Measurements from ENCODE around the gene FAIM2.
"Not testable (repeated sequence)": the region's sequence is repeated elsewhere in the genome, so short reads cannot be mapped to it uniquely, and the experiment has no call there.

FAIM2 gene

DNA sequence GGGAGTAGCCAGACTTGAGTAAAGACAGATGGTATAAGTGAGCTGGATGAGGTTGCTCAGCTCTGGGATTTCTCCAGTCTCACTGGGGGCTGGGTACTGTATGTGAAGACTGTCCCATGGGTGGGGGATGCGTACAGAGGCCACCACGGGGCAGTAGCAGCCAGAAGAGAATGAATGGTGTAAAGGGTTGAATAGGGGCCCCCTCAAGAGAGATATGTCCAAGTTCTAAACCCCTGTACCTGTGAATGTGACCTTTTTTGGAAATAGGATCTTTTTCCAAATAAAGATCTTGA is 39.0 kb downstream of the FAIM2 start:
- no peak for DNase-seq (ENCODE audit: low read depth in 2 of 2)

DNA sequence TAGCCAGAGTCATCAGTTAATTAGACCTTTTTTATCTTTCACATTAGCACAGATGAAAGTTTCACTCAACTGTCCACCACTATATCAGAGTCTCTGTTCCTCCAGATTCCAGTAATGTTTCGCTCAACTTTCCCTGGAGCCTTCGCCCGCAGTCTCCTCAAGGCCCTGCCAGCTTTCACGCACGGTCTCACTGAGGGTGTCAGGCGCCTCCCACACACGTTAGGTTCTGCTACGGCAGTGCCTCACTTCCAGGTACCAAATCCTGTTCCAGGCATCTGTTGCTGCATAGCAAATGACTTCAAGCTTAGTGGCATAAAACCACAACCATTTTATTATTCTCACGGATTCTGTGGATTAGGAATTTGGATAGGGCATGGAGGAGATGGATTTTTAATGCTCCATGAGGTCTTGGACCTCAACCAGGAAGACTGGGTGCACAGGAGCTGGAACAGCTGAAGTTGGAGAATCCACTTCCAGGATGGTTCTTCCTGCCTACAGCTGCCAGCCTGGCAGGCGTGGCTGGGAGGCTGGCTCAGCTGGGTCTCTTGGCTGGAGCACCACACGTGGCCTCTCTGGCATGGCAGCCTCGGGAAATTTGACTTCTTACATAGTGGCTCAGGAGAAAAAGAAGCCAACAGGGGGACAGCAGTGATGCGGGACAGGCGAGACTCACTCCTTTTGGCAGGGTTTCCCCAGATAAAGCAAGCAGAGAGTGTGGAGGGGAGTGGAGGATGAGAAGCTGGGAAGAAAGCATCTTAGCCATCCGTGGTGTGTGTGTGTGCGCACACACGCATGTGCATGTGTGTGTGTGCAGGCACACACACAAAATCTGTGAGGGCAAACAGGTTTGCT is 39.5 kb downstream of the FAIM2 start:
- no peak for DNase-seq (ENCODE audit: low read depth in 2 of 2)

DNA sequence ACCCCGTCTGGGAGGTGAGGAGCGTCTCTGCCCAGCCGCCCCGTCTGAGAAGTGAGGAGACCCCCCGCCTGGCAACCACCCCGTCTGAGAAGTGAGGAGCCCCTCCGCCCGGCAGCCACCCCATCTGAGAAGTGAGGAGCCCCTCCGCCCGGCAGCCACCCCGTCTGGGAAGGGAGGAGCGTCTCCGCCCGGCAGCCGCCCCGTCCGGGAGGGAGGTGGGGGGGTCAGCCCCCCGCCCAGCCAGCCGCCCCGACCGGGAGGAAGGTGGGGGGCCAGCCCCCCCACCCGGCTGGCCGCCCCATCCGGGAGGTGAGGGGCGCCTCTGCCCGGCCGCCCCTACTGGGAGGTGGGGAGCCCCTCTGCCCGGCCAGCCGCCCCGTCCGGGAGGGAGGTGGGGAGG is 42.8 kb downstream of the FAIM2 start:
- DNase-seq (ENCODE audit: low read depth in 2 of 2), result not testable (repeated sequence)

DNA sequence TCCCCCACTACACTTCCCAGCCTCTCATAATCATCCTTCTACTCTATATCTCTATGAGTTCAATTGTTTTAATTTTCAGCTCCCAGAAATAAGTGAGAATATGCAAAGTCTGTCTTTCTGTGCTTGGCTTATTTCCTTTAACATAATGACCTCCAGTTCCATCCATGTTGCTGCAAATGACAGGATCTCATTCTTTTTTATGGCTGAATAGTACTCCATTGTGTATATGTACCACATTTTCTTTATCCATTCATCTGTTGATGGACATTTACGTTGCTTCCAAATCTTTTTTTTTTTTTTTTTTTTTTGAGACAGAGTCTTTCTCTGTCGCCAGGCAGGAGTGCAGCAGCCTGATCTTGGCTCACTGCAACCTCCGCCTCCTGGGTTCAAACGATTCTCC is 47.8 kb downstream of the FAIM2 start:
- not testable (repeated sequence) for DNase-seq (ENCODE audit: low read depth in 2 of 2)

DNA sequence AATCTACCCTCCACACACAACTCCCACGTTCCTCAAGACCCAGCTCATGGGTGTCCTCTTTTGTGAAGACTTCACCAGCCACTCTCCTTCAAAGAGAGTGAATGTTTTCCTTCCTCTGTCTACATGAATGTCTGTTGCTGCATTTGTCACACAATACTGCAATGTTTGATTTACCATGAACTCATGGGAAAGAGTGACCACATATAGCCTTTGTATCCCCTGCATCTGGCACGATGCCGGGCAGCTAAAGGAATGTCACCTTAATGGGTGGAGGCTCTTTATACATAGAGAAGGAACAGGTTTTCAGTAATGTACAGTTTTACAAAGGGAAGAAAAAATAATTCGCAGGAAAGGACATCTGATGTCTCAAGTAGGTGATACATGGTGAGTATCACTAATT is 48.7 kb downstream of the FAIM2 start:
- DNase-seq (ENCODE audit: low read depth in 2 of 2), result no peak

DNA sequence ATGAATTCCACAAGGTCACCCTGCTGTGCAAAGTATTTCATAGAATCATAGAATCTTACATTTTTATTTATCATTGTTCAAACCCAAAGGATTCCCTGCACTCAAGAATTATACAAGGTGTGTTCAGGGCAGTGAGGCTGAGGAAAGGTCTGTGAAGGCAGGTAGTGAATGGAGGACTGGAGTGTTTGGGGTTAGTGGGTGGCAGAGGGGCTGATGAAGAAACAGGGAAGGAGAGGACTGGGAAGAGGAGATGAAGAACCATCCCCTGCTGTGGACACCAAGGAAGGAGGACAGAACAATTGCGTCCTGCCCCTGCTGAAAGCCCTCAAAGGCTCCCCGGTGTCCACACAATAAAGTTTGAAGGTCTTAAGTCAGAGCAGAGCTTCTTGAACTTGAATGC is 50.0 kb downstream of the FAIM2 start:
- DNase-seq (ENCODE audit: low read depth in 2 of 2), result no peak

DNA sequence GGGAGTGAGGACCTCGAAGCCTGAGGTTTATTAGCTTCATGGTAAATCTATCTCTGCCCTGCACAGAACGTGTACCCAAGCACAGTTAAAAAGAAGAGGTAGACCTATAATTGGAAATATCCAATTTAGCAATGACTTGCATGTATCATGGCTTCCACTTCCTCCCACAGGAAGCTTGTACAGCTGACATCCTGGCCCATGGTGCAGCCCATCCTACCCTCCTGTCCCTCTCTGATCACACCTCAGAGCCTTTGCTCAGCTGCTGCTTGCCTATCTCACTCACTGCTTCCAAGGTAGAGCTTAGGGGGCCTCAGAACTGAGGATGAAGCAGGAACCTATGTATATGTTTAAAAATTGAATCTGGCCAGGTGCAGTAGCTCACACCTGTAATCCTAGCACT is 56.5 kb downstream of the FAIM2 start:
- DNase-seq (ENCODE audit: low read depth in 2 of 2), result no peak

DNA sequence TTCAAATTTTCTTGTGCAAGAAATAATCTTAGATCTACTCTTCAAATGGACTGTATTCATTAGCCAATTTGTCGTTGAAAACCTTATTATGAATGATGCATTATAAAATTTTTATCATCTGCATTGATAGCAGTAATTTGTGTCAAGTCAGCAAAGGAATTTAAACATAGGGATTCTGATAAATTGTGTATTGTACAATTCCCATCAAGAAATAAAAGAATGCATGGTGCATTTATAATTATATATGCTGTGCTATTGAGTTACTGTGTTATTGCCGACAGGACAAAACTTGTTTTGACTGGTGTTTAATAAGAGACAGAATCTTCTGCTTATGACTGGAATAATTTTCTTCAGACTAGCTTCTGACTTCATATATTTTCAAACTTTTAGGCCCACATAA is 57.7 kb downstream of the FAIM2 start:
- DNase-seq (ENCODE audit: low read depth in 2 of 2), result no peak

DNA sequence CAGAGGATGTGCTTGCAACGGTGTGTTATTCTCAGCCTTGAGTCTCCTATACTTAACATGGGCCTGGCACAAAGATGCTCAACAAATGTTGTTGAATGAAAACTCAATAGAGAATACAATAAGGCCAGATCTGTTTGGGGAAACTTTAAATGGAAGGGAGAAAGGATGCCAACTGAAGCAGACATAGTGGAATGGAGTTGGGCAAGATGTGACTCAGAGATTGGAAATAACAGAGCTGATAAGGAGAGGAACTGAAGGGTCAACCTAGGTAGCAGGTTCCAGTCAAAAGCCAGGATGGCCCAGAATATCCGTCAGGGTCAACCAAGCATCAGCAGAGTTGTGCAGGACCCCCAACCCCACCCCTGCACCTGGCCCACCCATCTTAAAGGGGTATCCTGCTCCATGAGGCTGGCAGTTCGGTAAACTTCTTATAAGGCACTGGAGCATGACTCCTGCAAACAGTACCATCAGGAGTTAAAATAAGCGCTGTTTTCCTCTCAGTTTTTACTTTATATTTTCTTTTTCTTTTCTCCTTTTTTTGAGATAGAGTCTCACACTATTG is 59.7 kb downstream of the FAIM2 start:
- no peak for DNase-seq (ENCODE audit: low read depth in 2 of 2)

DNA sequence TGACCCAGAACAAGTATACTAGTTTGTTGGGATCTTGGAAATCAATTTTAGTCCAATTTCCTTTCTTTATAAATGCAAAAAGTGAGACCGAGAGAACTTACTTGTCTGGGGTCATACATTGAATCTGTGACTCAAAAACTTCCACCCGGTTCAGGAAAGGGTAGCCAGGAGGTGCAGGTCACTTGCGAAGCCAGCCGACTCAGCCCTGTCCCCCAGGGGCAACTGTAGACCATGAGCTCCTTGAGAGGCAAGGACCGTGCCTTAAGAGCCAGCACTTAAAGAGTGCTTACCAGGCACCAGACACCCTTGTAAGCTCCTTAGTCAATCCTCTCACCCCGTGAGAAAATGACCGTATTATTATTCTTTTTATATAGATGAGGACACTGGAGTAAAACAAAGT is 60.3 kb downstream of the FAIM2 start:
- DNase-seq (ENCODE audit: low read depth in 2 of 2), result no peak

DNA sequence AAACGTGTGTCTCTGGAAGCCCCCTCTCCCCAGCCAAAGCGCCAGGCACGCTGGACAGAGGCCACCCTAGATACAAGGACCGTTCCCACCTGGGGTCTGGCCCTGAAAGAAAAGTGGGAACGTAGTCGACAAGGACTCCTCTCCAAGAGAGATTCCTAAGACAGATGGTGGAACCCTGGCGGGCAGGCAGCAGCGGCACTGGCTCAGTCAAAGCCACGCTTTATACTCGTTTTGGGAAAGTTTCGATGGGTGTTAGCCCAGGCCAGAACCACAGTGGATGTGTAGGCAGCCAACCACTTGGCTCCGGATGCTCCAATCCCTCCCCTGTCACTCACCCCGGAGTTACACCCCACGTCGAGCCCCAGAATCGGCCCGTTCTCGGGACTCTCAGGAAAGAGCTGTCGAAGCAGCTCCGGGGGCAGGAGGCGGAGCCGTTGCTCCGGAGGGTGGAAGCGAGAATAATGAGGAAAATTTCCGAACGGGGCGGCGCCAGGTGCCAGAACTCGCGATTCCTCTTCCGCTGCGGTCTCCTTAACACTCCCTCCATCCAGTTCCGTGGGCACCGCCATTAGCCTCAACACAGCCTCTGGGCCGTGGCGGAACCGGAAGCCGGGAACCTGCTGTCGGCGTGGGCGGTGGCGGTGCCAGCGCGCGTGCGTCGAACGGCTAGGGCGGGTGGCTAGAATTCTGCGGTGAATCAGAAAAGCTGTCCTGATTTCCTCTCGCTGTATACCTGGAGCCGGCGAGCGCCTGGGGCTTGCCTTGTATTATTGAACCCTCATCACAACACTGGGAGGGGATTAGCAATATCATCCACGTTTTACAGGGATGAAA is 61.0 kb downstream of the FAIM2 start, which contains the start of gene BCDIN3D:
Gene BCDIN3D, minus strand, starts transcription at position 588 of the 834 bp plus-strand sequence. Its CDS starts 19 bp downstream, at position 569.
- DNase-seq (ENCODE audit: low read depth in 2 of 2), result peak; percentile 78 to 79

DNA sequence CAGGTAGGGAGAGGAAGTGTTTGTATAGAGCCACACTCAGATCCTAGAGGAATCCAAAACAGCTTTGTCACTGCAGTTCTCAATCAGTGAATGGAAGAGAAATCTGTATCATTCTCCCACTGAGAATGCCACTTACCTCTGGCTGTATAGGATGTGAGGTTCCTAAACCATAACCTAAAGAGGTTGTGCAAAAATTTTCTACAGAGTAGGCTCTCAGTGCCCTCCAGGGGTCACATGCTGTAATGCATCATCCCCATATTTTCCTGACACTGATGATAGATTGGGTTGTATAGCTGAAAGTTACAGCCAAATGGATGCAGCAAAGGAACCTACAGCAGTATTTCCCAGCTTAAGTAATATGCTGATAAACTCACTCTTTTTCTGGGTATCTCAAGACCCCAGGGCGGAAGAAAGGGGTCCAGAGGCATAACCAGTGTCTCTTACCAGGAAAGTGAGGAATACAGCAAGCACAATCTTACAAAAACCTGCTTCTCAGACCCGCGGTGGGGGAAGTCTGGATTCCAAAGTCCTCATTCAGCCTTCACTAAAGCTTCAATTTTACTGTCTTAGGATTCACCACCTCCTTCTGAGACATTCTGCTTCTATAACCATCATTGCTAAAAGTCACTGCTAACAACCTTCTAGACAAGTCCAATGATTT is 64.6 kb downstream of the FAIM2 start:
- no peak for DNase-seq (ENCODE audit: low read depth in 2 of 2)

DNA sequence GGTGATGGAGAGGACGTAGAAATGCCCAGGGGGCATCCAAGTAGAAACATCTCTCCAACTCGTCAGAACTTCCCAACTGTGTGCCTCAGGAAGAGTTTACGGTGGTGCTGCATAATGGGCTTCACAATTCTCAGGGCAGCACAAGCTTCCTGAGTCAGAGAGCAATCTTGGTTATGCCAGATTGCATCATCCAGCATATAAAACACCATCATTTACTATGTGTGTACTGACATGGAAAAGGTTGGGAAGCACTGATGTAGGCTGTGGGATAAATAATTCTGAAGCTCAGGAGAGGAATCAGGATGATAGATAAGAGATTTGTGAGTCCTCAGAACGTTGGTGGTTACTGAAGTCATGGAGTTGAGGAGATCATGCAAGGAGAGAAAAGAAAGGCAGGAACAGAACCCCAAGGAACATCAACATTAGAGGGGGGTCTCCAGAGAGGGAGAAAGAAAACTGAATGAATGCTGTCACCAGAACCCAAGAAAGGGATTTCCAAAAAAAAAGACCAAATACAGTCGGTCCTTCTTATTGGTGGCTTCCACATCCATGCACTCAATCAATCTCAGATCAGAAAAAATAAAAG is 70.8 kb downstream of the FAIM2 start:
- DNase-seq (ENCODE audit: low read depth in 2 of 2), result peak; percentile 60 to 70

DNA sequence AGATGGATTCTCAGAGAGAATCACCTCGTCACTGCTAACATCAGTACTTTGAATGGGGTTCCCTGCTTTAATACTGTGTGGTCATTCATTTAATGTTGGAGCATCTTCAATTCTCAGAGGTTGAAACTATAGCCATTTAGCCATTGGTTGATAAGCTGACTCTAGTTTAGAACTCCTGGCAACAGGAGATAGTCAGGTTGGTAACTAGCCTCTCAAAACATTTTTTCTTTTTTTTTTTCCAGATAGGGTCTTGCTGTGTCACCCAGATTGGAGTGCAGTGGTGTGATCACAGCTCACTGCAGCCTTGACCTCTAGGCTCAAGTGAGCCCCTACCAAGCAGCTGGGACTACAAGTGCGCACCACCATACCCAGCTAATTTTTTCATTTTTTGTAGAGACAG is 72.0 kb downstream of the FAIM2 start:
- no peak for DNase-seq (ENCODE audit: low read depth in 2 of 2)

DNA sequence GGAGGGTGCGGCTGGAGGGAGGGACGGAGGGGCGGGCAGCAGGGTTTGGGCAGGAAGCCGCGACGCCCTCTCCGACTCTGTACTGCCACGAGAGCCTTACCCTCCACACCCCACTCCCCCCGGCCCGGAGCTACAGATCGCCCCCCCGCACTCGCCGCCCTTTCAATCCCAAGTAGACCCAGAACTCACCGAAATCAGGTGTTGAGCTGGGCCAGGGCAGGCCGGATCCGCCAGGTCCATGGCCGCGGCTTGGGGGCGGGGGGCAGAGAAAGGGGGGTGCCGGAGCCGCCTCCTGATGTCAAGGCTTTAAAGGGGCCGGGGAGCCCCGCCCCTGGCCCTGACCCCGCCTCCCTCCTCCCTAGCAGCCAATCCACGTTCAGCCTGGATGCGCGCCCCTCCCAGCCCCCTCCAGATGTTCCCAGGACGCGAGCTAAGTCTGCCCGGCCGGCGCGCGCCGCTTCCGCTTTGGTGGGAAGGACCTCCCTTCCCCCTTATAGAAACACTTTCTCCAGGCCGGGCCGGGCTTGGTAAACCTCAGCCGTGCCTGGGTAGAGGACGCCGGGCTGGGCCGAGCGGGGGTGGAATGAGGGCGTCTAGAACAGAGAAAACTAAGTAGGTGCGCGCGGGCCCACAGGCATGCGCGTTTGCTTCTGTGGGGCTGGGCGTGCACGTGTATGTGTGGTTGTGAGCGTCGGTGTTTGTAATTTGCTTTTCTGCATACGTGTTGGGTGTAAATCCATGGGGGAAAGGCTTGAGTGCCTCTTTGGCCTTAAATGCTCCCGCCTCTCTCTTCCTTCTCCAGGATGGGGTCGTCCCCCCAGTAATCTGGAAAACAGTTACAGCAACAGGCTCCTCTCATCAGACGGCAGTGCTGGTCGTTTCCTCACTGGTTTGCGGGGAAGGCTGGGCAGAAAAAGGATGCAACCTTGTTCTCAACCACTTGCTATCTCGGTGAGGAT is 75.3 kb downstream of the FAIM2 start, which contains the start of gene NCKAP5L:
Gene NCKAP5L, minus strand, starts transcription at position 281 of the 959 bp plus-strand sequence. CDS start 24,369 bp downstream, outside the sequence.
- peak; percentile 94 to 96 for DNase-seq (ENCODE audit: low read depth in 2 of 2)

DNA sequence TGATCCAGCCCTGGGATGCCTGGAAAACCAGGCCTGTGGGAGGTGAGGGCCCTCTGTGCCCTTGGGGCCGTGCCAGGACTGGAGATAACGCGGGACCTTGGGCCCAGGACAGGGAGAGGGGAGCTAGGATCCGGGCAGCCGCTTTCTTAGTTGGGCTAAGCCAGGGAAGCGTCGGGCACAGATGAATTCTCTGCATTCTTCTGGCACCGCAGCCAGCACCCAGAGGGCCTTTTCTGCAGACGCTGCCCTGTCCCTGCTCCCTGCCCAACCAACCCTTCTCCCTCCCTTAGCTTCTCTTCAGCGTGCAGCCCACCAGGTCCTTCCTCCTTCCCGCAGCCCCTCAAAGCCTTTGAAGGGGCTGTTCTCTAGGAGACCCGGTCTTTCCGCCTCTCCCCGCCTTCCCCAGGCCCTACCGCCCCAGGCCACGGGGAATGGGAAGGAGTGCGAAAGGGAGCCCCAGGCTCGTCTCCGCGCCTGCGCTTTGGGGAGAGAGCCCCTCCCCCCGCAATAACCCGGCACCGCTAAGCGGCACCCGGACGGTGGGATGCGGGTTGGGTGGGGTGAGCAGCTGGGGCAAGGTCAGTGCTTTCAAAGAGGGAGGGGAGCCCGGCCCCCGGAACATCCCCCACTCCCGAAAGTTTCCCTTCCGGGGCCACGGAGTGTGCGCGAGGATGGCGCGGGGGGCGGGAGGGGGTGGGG is 76.2 kb downstream of the FAIM2 start:
- no peak for DNase-seq (ENCODE audit: low read depth in 2 of 2)

DNA sequence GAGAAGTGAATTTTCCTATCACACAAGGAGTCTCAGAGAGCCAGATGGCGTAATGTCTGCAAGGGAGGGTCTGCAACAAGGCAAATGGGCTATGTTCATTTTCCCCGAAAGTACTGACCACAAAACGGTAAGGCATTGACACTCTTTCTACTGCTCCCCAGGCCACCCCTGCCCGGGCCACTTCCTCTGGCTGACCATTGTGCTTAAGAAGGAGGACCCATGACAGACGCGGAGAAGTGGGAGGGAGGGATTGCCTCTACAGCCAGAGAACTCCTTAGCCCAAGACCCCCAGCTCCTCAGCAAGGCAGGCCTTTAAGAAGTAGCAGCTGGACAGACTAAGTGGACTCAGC is 76.7 kb downstream of the FAIM2 start:
- DNase-seq (ENCODE audit: low read depth in 2 of 2), result no peak

DNA sequence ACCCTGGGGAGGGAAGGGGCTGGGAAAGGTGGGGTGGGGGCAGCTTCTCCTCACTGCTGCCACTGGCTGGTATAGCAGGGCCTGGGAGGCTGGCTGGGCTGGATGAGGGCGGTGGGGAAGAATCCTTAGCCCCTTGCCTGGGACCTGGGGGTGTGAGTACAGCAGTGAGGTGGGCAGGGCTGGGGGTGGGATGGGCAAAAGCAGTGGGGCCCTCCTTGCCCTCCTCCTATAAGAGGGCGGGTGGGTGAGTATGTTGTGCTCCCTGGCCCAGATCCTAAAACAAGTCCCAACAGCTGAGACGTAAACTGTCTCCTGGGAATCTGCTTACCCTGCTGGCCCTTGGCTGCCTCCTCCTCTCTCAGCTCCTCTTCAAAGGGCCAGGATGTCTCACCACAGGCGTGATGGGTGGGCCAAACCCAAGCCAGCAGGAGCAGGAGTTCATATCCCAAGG is 77.7 kb downstream of the FAIM2 start:
- DNase-seq (ENCODE audit: low read depth in 2 of 2), result no peak

DNA sequence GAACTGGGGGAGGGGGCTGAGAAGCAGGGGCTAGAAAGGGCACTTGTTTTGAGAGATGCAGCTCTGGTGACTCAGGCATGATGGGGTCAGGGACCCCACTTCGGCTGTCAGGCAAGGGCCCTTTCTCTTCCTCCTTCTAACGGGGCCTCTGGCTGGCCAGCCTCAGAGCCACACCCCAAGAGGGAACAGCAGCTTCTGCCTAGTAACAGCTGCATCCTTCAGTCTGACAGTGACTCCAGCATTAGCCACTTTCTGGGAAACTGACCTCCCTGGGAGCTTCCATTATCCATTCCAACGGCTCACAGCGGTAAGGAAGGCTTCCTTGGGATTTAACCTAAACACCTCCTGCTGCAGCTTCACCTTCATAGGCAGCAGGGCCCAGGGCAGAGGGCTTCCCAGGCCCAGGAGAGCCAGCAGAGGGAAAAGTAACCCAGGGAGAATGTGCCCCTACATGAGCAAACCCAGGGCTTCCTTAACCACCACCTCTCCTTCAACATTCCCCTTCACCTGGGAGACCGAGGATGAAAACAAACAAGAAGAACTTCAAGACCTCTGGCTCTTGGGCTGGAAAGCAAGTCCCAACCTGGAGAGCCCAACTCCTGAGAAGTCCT is 78.2 kb downstream of the FAIM2 start:
- no peak for DNase-seq (ENCODE audit: low read depth in 2 of 2)

All from fibroblast of skin of left quadriceps (primary cell).